Ovary (tissue), 9 donors: Measurements from ENCODE around the gene RETREG2. TPM values are rescaled to one million over a fixed set of nuclear protein-coding genes. Genes with fewer than 3 reads are reported as not detected.

Source experiments
- DNase-seq, 5 donors: peaks; one replicate each; pipeline ENCODE4 v3.0.0-alpha.2; 2019 to 2020
- H3K27ac ChIP-seq, 2 donors: fragments of 200-600 bp; one replicate each; pipeline versions ENCODE4 v1.5.1 to v1.8.0; 2019 to 2022
- H3K27me3 ChIP-seq: fragments of 200-600 bp; one replicate; pipeline ENCODE4 v1.8.0; 2022
- H3K36me3 ChIP-seq: fragments of 200-600 bp; sonication (generic); one replicate; pipeline ENCODE4 v1.5.1; 2019
- H3K4me1 ChIP-seq: one replicate; pipeline ENCODE4 v1.8.1; 2013; ENCODE audit warnings: mild to moderate bottlenecking, moderate library complexity; ENCODE audit not compliant: insufficient read depth
- H3K4me3 ChIP-seq: fragments of 200-600 bp; sonication (generic); one replicate; pipeline ENCODE4 v1.5.1; 2017
- H3K9me3 ChIP-seq, 2 donors: fragments of 200-600 bp in 1 of 2; sonication (generic) in 1 of 2; one replicate each; pipeline versions ENCODE4 v1.5.1 to v1.8.1; 2013 to 2019; ENCODE audit warnings: mild to moderate bottlenecking in 1 of 2, moderate library complexity in 1 of 2
- CTCF ChIP-seq, 3 donors: fragments of 450-650 bp in 2 of 3; fragments of 200-600 bp in 1 of 3; IDR thresholded peaks; one replicate each; pipeline versions ENCODE4 v1.5.1 to v1.8.0; 2016 to 2022; ENCODE audit warnings: antibody characterized with exemption in 3 of 3, mild to moderate bottlenecking in 1 of 3
- EP300 ChIP-seq: sonication (generic); formaldehyde crosslinking; IDR thresholded peaks from one replicate; pipeline ENCODE4 v1.6.1; 2017; ENCODE audit warnings: antibody characterized with exemption
- POLR2A ChIP-seq: fragments of 450-650 bp; IDR thresholded peaks from one replicate; pipeline ENCODE4 v1.6.1; 2017; ENCODE audit warnings: antibody characterized with exemption, mild to moderate bottlenecking, moderate library complexity
- WGBS, 3 donors: extraction: QIAGEN DNeasy Blood & Tissue Kit in 1 of 3; methylation state at CpG; one replicate each; pipeline versions ENCODE4 v1.1.5 to v1.1.7; 2013 to 2017; 5-methylcytosine and 5-hydroxymethylcytosine counted together
- intact Hi-C, 4 donors: fragments of 100-400 bp; cut with DNase I; formaldehyde crosslinking; loops; one replicate each; pipeline versions ENCODE4 v1.11.0 to v1.15.1; 2022 to 2023
- polyA plus RNA-seq, 2 donors: library from polyadenylated mRNA; stranded (reverse); fragments of 200-250 nt in 1 of 2; fragments of 350-450 nt in 1 of 2; fragmentation: Illumina TruSeq in 1 of 2; extraction: RNeasy Lipid Tissue Mini Kit (QIAGEN cat#74804) in 1 of 2; gene quantifications; one replicate each; pipeline ENCODE4 v1.2.3, GENCODE V29; 2013 to 2014
- total RNA-seq, 7 donors: library from RNA; depleted of rRNA in 2 of 7; stranded (reverse); fragments of >200 nt in 2 of 7; fragmentation: NEBNext Ultra II Directional in 3 of 7; extraction: Animal tissue kit (Norgen Biotek cat#: 25700) in 3 of 7; gene quantifications; one replicate each; pipeline versions ENCODE4 v1.1.0 to v1.2.4, GENCODE V29; 2016 to 2023
- donor health status: DM: no; HTN: no; CAD: no; lungs with moderate emphysema.
- donor health status: DM: no; HTN: no; CAD: no.
- donor health status: Bipolar disorder and iron deficiency.
- donor health status: DM: yes; HTN: yes; CAD: no.
- donor health status: DM: no; HTN: no; CAD: no.
- donor health status: DM: yes; HTN: yes; CAD: no.

Gene RETREG2
- total and polyA plus RNA-seq, 9 donors: 40.9 to 110 (median 95.6) TPM

GRCh38 chr2:219158586-219158985 lies 19.5 kb upstream of the RETREG2 start:
- Histone ChIP-seq H3K9me3 (no peaks in the 10 kb centered on the region), H3K4me3 (no peak overlapping the region), H3K36me3 (no peaks in the 10 kb centered on the region), H3K27me3 (no peaks in the 10 kb centered on the region), H3K4me1 (peaks cover 5% of the 10 kb centered on the region), H3K27ac (no peak overlapping the region)
- intact Hi-C loops: loop anchor here in 2 of 4 donors (5.0 to 10.0 kb wide), 2 partner anchors 101 to 164 kb away; partner anchors contain the start of gene CRYBA2 (in 1 of the 2)
- TF ChIP-seq POLR2A (no peak), EP300 (no peak), CTCF (IDR thresholded peaks at IDR 0.05) (no peak)
- no peak for DNase-seq
- 83 to 86% (median 85%) methylated on average over 3 of the region's 3 CpGs for WGBS, 3 donors

GRCh38 chr2:219159771-219160185 lies 18.3 kb upstream of the RETREG2 start:
- Histone ChIP-seq H3K36me3 (no peaks in the 10 kb centered on the region), H3K9me3 (no peaks in the 10 kb centered on the region), H3K4me3 (peak overlapping the region; percentile 66), H3K4me1 (peaks cover 5% of the 10 kb centered on the region), H3K27ac (peak overlapping the region; percentile 87 to 93), H3K27me3 (no peaks in the 10 kb centered on the region)
- intact Hi-C loops: loop anchor here (2.0 to 10.0 kb wide), 8 partner anchors 17 to 375 kb away; partner anchors contain the start of genes DNPEP (in 2 of the 4), CNPPD1 (in 1 of the 4) and CRYBA2 (in 1 of the 4)
- no peak for TF ChIP-seq EP300
- no peak for TF ChIP-seq POLR2A
- TF ChIP-seq CTCF (IDR thresholded peaks at IDR 0.05): no peak
- DNase-seq: no peak
- 2 to 3% (median 2%) methylated on average over 18 of the region's 18 CpGs for WGBS, 3 donors

- H3K4me1 ChIP-seq: peaks cover 5% of the 10 kb centered on the region
- intact Hi-C loops: loop anchor here in 3 of 4 donors (2.0 to 10.0 kb wide), 6 partner anchors 16 to 374 kb away; partner anchors contain the start of genes DNPEP (in 2 of the 3) and CNPPD1 (in 1 of the 3)
- peak; percentile 97 to 99 (median 98) for DNase-seq
- peak within 1 kb of the TSS; percentile 87 to 93 for H3K27ac ChIP-seq
- H3K9me3 ChIP-seq: no peaks in the 10 kb centered on the region
- 0 to 1% (median 0%) methylated on average over 50 to 70 of the region's 70 CpGs for WGBS, 3 donors
- H3K36me3 ChIP-seq: no peaks in the 10 kb centered on the region
- peak; percentile 94 to 99 (median 95) for TF ChIP-seq CTCF (IDR thresholded peaks at IDR 0.05)
- TF ChIP-seq POLR2A: peak; percentile 62
- no peak for TF ChIP-seq EP300
- no peaks in the 10 kb centered on the region for H3K27me3 ChIP-seq
- H3K4me3 ChIP-seq: peak within 1 kb of the TSS; percentile 66
These were observed 17.7 kb upstream of the RETREG2 start, which contains the start of gene NHEJ1 for GRCh38 chr2:219160186-219161017. NHEJ1 (minus strand) TSS chr2:219160815; CDS start chr2:219158362, 2,453 bp downstream.

GRCh38 chr2:219161097-219161496 lies 17.0 kb upstream of the RETREG2 start:
- WGBS, 3 donors: 59 to 66% (median 65%) methylated on average over 4 of the region's 4 CpGs
- intact Hi-C loops: loop anchor here in 3 of 4 donors (2.0 to 10.0 kb wide), 6 partner anchors 16 to 374 kb away; partner anchors contain the start of genes DNPEP (in 2 of the 3) and CNPPD1 (in 1 of the 3)
- H3K9me3 ChIP-seq: no peaks in the 10 kb centered on the region
- no peaks in the 10 kb centered on the region for H3K27me3 ChIP-seq
- H3K36me3 ChIP-seq: no peaks in the 10 kb centered on the region
- H3K4me1 ChIP-seq: peaks cover 5% of the 10 kb centered on the region
- DNase-seq: no peak
- peak overlapping the region in 1 of 2 donors; percentile 93 for H3K27ac ChIP-seq
- no peak for TF ChIP-seq EP300
- no peak for TF ChIP-seq POLR2A
- TF ChIP-seq CTCF (IDR thresholded peaks at IDR 0.05): no peak
- H3K4me3 ChIP-seq: peak overlapping the region; percentile 66
